Anterior cingulate cortex (tissue), 58 donors: ENCODE measurements around the gene ANKRD49.

Experiments used
- DNase-seq, 58 donors: peaks; one replicate each; lab custom pipeline; 2025; lab: John Stamatoyannopoulos, UW

The ANKRD49 gene

GRCh38 chr11:94537031-94537600, 43.3 kb downstream of the ANKRD49 start:
- no peak for DNase-seq

GRCh38 chr11:94539420-94539819, 45.6 kb downstream of the ANKRD49 start:
- DNase-seq = no peak

- peak in 57 of 58 donors; percentile 27 to 87 (median 66) for DNase-seq
Measured at GRCh38 chr11:94543695-94544645, 50.2 kb downstream of the ANKRD49 start, which contains the start of gene FUT4. TSS of gene FUT4 (plus strand) at chr11:94543921. CDS start at chr11:94544134, 213 bp downstream.

- DNase-seq = peak in 3 of 58 donors; percentile 13 to 41 (median 19)
Measured at GRCh38 chr11:94544646-94545263, 51.0 kb downstream of the ANKRD49 start.

- peak in 2 of 58 donors; percentile 15 for DNase-seq
Measured at GRCh38 chr11:94545264-94546161, 51.7 kb downstream of the ANKRD49 start.

GRCh38 chr11:94546162-94546470, 52.3 kb downstream of the ANKRD49 start:
- DNase-seq = no peak

- no peak for DNase-seq
Measured at GRCh38 chr11:94546886-94547285, 53.1 kb downstream of the ANKRD49 start.

- no peak for DNase-seq
Measured at GRCh38 chr11:94549146-94549545, 55.4 kb downstream of the ANKRD49 start.
